ENCODE data around the gene NOD1.

DNA sequence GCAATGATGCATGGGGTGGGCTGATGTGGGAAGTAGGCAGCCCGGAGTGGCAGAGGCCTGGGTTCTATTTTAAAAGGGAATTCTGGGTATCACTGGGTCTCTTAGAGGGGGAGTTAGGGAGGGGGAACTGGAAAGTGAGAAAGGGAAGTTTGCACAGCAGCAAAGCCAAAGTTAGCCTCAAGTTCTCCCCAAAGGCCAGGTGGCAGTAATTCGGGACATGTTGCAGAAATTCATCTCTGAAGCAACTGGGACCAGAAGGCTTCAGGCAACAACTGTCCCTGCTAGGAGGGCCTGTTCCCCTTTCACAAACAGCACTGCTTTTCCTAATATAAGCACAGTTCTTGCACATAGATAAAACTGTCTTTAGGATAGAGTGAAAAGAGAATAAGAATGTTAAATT, 67.4 kb downstream of the NOD1 start:
- TF ChIP-seq, protein P1, sequence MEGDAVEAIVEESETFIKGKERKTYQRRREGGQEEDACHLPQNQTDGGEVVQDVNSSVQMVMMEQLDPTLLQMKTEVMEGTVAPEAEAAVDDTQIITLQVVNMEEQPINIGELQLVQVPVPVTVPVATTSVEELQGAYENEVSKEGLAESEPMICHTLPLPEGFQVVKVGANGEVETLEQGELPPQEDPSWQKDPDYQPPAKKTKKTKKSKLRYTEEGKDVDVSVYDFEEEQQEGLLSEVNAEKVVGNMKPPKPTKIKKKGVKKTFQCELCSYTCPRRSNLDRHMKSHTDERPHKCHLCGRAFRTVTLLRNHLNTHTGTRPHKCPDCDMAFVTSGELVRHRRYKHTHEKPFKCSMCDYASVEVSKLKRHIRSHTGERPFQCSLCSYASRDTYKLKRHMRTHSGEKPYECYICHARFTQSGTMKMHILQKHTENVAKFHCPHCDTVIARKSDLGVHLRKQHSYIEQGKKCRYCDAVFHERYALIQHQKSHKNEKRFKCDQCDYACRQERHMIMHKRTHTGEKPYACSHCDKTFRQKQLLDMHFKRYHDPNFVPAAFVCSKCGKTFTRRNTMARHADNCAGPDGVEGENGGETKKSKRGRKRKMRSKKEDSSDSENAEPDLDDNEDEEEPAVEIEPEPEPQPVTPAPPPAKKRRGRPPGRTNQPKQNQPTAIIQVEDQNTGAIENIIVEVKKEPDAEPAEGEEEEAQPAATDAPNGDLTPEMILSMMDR (IDR thresholded peaks at IDR 0.05): no peak
- no peak for TF ChIP-seq EZH2 (IDR thresholded peaks at IDR 0.05; ENCODE audit: borderline replicate concordance, insufficient read depth, low read depth, low read length, poor library complexity, severe bottlenecking)
